ENCODE measurements around the gene MYRIP. TPM values are rescaled to one million over a fixed set of nuclear protein-coding genes. Genes with fewer than 3 reads are reported as not detected.
"Not testable (repeated sequence)": the region's sequence is repeated elsewhere in the genome, so short reads cannot be mapped to it uniquely, and the experiment has no call there.

Gene MYRIP
- 0.08 TPM for polyA plus RNA-seq (2012; ENCODE audit: missing spikeins)

- FAIRE-seq (no peak), DNase-seq (ENCODE audit: insufficient read length) (peak; percentile 38)
- TF ChIP-seq TAF1 (IDR thresholded peaks at IDR 0.05; ENCODE audit: borderline replicate concordance, low read depth, low read length) (no peak), POLR2A (IDR thresholded peaks at IDR 0.05; ENCODE audit: low read depth, low read length) (no peak), POLR2AphosphoS5 (IDR thresholded peaks at IDR 0.05; ENCODE audit: low read depth, low read length) (no peak)
Observed at GRCh38 chr3:39809181-39809994, at the start of gene MYRIP. Gene MYRIP, plus strand, starts transcription at chr3:39809609. Its CDS starts 91,208 bp downstream, at chr3:39900817.

- FAIRE-seq, result no peak
- DNase-seq (ENCODE audit: insufficient read length), result no peak
- TF ChIP-seq TAF1 (IDR thresholded peaks at IDR 0.05; ENCODE audit: borderline replicate concordance, low read depth, low read length) (no peak), POLR2AphosphoS5 (IDR thresholded peaks at IDR 0.05; ENCODE audit: low read depth, low read length) (no peak)
Observed at GRCh38 chr3:39760325-39760724, 49.1 kb upstream of the MYRIP start.

- FAIRE-seq, result no peak
- no peak for TF ChIP-seq POLR2AphosphoS5 (IDR thresholded peaks at IDR 0.05; ENCODE audit: low read depth, low read length)
- no peak for TF ChIP-seq POLR2A (IDR thresholded peaks at IDR 0.05; ENCODE audit: low read depth, low read length)
- no peak for TF ChIP-seq TAF1 (IDR thresholded peaks at IDR 0.05; ENCODE audit: borderline replicate concordance, low read depth, low read length)
- no peak for DNase-seq (ENCODE audit: insufficient read length)
Observed at GRCh38 chr3:39762537-39763070, 46.8 kb upstream of the MYRIP start.

- FAIRE-seq (no peak), DNase-seq (ENCODE audit: insufficient read length) (no peak)
- TF ChIP-seq TAF1 (IDR thresholded peaks at IDR 0.05; ENCODE audit: borderline replicate concordance, low read depth, low read length) (no peak), POLR2AphosphoS5 (IDR thresholded peaks at IDR 0.05; ENCODE audit: low read depth, low read length) (no peak), POLR2A (IDR thresholded peaks at IDR 0.05; ENCODE audit: low read depth, low read length) (no peak)
Observed at GRCh38 chr3:39763390-39763789, 46.0 kb upstream of the MYRIP start.

GRCh38 chr3:39765575-39765974 is 43.8 kb upstream of the MYRIP start:
- no peak for FAIRE-seq
- TF ChIP-seq POLR2AphosphoS5 (IDR thresholded peaks at IDR 0.05; ENCODE audit: low read depth, low read length), result no peak
- no peak for TF ChIP-seq TAF1 (IDR thresholded peaks at IDR 0.05; ENCODE audit: borderline replicate concordance, low read depth, low read length)
- no peak for TF ChIP-seq POLR2A (IDR thresholded peaks at IDR 0.05; ENCODE audit: low read depth, low read length)
- no peak for DNase-seq (ENCODE audit: insufficient read length)

GRCh38 chr3:39766433-39766832 is 43.0 kb upstream of the MYRIP start:
- DNase-seq (ENCODE audit: insufficient read length), result no peak
- no peak for FAIRE-seq
- TF ChIP-seq POLR2AphosphoS5 (IDR thresholded peaks at IDR 0.05; ENCODE audit: low read depth, low read length) (no peak), TAF1 (IDR thresholded peaks at IDR 0.05; ENCODE audit: borderline replicate concordance, low read depth, low read length) (no peak), POLR2A (IDR thresholded peaks at IDR 0.05; ENCODE audit: low read depth, low read length) (no peak)

GRCh38 chr3:39766909-39767308 is 42.5 kb upstream of the MYRIP start:
- FAIRE-seq; DNase-seq (ENCODE audit: insufficient read length): not testable (repeated sequence)

GRCh38 chr3:39778168-39778567 is 31.2 kb upstream of the MYRIP start:
- DNase-seq (ENCODE audit: insufficient read length); FAIRE-seq: not testable (repeated sequence)

- DNase-seq (ENCODE audit: insufficient read length) (no peak), FAIRE-seq (no peak)
- no peak for TF ChIP-seq POLR2AphosphoS5 (IDR thresholded peaks at IDR 0.05; ENCODE audit: low read depth, low read length)
- TF ChIP-seq TAF1 (IDR thresholded peaks at IDR 0.05; ENCODE audit: borderline replicate concordance, low read depth, low read length), result no peak
Observed at GRCh38 chr3:39779511-39780230, 29.7 kb upstream of the MYRIP start.

GRCh38 chr3:39780352-39780751 is 29.1 kb upstream of the MYRIP start:
- TF ChIP-seq POLR2A (IDR thresholded peaks at IDR 0.05; ENCODE audit: low read depth, low read length) (no peak), POLR2AphosphoS5 (IDR thresholded peaks at IDR 0.05; ENCODE audit: low read depth, low read length) (no peak), TAF1 (IDR thresholded peaks at IDR 0.05; ENCODE audit: borderline replicate concordance, low read depth, low read length) (no peak)
- DNase-seq (ENCODE audit: insufficient read length) (no peak), FAIRE-seq (no peak)

GRCh38 chr3:39781025-39781424 is 28.4 kb upstream of the MYRIP start:
- FAIRE-seq (no peak), DNase-seq (ENCODE audit: insufficient read length) (no peak)
- TF ChIP-seq TAF1 (IDR thresholded peaks at IDR 0.05; ENCODE audit: borderline replicate concordance, low read depth, low read length) (no peak), POLR2AphosphoS5 (IDR thresholded peaks at IDR 0.05; ENCODE audit: low read depth, low read length) (no peak), POLR2A (IDR thresholded peaks at IDR 0.05; ENCODE audit: low read depth, low read length) (no peak)

GRCh38 chr3:39781632-39782031 is 27.8 kb upstream of the MYRIP start:
- no peak for TF ChIP-seq POLR2AphosphoS5 (IDR thresholded peaks at IDR 0.05; ENCODE audit: low read depth, low read length)
- TF ChIP-seq POLR2A (IDR thresholded peaks at IDR 0.05; ENCODE audit: low read depth, low read length), result no peak
- no peak for TF ChIP-seq TAF1 (IDR thresholded peaks at IDR 0.05; ENCODE audit: borderline replicate concordance, low read depth, low read length)
- no peak for DNase-seq (ENCODE audit: insufficient read length)
- no peak for FAIRE-seq

Measured in GM12892 (cell line).